Kidney glomerular epithelial cell (primary cell): ENCODE results near the gene TVP23C.
A peak's percentile ranks its signal among the peaks of the same experiment; 100 is the strongest.

Experiments
- DNase-seq: peaks from one replicate; lab custom pipeline; 2025; lab: John Stamatoyannopoulos, UW

TVP23C gene

GRCh38 chr17:15496735-15497670, 66.3 kb downstream of the TVP23C start:
- DNase-seq: no peak

- no peak for DNase-seq
Measured at GRCh38 chr17:15494821-15495220, 68.5 kb downstream of the TVP23C start.

DNA sequence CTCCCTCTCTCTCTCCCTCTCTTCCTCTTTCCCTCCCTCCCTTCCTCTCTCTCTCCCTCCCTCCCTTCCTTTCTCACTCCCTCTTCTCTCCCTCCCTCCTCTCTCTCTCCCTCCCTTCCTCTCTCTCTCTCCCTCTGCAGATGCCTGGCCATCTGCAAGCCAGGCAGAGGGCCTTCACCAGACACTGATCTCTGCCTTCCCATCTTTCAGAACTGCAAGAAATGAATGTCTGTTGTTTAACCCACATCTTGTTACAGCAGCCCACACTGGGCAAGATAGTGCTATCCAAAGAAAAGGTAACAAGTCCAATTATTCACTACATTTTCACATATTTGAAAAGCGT, 69.6 kb downstream of the TVP23C start:
- DNase-seq: no peak

DNA sequence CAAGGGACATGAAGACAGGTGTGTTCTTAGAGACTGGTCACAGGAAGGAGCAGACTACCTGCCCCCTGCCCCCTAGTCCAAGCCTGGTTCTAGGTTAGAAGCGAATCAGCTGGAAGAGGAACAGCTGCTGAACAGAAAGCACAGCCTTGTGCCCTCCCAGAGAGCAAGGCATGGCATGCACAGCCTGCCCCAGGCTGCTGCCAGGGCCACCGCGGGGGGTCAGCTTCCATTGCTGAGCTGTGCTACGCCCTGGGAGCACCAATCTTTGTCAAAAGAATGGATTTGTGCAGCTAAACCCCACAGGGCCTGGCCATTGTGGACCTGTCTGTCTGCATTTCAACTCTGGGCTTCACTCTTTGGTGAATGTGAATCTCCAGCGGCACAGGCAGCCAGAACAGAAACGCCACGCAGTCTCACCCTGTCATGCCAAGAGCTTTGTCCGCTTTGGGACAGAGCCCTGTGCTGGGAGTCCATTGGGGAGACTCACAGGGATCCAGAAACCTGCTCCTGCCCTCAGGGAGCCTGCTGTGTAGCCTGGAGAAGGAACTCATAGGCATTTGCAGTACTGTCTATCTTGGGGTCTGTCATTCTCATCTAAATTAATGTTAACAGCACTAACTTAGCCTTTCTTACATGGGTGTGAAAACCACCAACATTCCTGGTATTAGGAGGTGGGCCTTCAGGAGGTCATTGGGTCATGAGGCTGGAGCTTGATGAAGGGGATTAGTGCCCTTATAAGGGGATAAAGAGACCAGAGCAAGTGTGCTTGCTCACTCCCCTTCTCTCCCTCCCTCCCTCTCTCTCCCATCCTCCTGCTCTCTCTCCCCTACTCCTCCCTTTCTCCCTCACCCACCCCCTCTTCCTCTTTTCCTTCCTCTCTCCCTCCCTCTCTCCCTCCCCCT, 70.2 kb downstream of the TVP23C start:
- DNase-seq: no peak

- DNase-seq: no peak
Measured at GRCh38 chr17:15492186-15492585, 71.1 kb downstream of the TVP23C start.

- no peak for DNase-seq
Measured at GRCh38 chr17:15490634-15491261, 72.5 kb downstream of the TVP23C start.

DNA sequence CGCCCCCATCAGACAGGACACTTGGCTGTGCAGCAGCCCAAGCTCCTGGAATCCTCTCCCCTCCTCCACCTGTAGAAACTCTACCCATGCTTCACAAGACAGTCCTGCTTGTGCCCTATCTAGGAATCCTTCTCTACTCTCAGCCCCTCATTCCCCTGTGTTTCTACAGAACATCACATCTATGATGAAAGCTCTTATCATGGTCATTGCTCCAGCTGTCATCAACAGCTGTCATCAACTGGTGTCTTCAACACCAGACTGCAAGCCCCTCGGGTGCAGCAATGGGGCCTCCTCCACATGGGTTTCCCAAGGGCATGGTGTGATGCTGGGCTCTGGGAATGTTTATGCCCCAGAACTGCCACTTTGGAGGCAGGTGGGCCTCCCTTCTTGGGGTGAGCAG, 74.7 kb downstream of the TVP23C start:
- no peak for DNase-seq

- DNase-seq: no peak
Measured at GRCh38 chr17:15485045-15485444, 78.2 kb downstream of the TVP23C start.

- DNase-seq: no peak
Measured at GRCh38 chr17:15483431-15483830, 79.9 kb downstream of the TVP23C start.

DNA sequence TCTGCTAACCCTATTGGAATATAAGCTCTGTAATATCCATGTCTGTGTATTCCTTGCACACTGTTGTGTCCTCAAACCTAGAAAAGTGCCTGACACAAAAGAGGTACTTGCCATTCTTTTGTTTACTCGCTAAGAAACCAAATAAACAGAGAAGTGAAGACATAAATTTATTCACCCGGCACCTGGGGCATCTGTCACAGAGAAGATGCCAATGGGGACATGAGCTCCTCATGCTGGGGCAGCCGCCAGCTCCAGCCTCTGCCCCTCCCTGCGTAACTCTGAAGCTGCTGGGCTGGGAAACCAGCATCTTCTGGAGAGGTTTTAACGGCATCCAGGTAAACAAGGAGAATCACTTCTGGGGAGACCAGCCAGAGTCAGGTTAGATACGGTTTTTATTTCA, 80.8 kb downstream of the TVP23C start:
- DNase-seq: no peak

- no peak for DNase-seq
Measured at GRCh38 chr17:15481481-15481880, 81.8 kb downstream of the TVP23C start.

- no peak for DNase-seq
Measured at GRCh38 chr17:15480204-15480603, 83.1 kb downstream of the TVP23C start.

- DNase-seq: no peak
Measured at GRCh38 chr17:15479703-15480102, 83.6 kb downstream of the TVP23C start.

GRCh38 chr17:15478845-15479244, 84.4 kb downstream of the TVP23C start:
- no peak for DNase-seq

DNA sequence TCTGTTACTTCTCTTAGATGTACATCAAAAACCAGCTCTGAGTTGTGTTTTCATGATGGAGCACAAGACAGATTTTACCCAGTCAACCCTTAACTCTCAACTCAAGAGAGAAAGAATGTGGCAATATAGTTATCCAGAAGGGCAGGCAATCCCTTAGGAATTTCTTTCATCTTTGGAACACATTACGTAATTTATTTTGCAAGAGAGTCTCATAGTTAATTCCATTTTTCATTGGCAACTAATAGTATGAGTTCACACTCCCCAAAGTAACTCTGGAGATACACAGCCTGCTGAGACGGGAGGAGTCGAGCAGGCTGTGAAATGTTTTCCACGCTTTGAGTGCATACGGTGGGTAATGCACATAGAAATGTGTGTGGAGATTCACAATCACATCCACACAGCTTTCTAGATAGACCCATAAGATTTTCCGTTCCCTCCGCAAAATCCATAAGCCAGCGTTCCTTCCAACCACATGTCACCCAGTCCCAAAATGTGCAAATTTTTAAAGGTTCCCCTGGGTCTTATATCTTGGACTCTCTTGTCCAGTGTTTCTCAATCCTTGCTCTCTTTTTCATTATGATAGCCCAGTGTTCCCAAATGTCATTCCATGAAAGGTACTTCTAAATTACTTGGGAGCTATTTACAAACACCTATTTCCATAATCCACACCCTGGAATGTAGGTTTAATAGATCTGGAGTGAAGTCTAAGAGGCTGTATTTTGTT, 87.5 kb downstream of the TVP23C start:
- peak; percentile 13 for DNase-seq

DNA sequence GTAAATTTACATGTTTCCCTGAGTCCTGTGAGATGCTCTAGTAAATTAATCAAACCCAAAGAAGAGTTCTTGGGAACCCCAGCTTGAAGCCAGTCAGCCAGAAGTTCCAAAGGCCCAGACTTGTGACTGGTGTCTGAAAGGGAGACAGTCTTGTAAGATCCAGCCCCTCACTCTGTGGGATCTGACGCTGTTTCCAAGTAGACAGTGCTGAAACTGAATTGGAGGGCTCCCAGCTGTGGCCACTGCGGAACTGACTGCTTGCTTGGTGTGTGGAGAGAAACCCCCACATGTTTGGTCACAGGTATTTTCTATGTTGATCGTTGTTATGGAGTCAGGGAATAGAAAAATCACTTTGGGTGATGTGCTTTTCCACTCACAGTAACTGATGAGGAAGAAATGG, 90.4 kb downstream of the TVP23C start:
- no peak for DNase-seq

DNA sequence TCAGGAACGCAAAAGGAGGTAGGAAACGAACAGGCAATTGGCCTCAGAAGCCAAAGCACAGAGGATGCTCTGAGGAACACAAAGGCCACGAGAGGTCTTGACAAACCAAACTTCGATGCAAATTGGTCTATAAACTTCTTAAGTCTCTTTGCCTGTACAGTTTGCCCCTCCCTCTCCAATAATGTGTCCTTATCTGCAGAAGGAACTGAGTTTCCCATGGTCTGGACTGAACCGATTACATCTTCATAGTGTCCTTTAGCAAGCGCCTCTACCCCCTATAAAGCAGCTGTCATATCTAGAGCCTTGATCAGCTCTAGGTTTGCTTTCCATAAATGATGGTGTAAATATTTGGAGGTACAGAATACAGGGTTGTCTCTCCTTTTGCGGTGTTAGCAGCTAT, 92.7 kb downstream of the TVP23C start:
- DNase-seq: no peak

DNA sequence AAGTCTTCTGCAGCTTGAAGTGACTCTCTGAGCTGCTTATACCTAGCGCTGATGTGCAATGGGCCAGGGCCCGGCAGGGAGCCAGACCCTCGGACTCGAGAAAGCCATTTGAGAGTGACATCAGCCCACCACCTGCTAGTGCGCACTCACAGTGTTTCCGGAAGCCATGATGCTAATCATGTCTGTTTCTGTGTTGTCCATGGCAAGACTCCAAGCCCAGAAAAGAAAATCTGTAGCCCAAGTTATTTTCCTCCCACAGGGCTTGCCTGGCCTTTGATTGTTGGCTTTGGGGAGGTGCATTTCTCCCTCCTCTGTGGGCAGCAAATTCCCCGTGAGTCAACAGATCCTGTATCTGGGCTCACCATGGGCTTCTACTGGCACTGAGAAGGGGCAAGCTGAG, 94.0 kb downstream of the TVP23C start:
- DNase-seq: peak; percentile 88

DNA sequence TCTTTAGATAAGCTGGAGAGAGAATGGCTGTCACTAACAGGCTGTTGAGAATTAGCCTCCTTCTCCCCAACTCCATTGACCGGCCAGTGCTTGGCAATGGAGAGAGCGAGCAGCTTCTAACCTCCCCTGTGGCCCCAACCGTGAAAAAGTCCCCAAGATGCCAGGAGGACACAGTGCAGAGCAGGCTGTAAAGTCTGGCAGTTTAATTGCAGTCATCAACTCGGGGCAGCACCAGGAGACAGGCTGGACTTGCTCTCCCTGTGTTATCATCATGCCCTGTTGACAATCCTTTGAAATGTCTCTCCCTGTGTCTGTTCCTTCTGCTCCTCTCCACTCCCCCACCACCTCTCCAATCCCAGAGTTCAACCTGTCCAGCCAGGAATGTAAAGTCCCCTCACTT, 95.2 kb downstream of the TVP23C start:
- no peak for DNase-seq

DNA sequence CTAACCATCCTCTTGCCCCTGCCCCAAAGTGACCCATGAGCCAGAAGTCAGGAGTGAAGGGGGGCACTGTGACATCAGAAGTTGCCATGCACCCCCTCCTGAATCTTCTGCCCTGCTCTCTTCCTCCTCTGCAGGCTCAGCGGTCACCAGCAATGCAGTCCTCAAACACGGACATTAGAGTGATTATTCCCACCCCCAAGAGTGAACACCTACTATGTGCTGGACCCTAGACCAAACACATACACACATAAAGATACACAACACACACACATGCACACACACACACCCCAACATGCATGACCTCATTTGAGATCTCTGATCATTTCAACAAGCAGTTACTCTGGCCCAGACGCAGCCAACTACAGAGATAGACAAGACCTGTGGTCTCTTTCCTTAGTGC, 95.7 kb downstream of the TVP23C start, which contains the start of gene CDRT4:
TSS of gene CDRT4 (minus strand) at position 30 of the 400 bp plus-strand sequence. CDS start 27,383 bp downstream, outside the sequence.
- no peak for DNase-seq

GRCh38 chr17:15466131-15466530, 97.2 kb downstream of the TVP23C start:
- DNase-seq: no peak
